Measurements from ENCODE around the gene GRIA1.

DNA sequence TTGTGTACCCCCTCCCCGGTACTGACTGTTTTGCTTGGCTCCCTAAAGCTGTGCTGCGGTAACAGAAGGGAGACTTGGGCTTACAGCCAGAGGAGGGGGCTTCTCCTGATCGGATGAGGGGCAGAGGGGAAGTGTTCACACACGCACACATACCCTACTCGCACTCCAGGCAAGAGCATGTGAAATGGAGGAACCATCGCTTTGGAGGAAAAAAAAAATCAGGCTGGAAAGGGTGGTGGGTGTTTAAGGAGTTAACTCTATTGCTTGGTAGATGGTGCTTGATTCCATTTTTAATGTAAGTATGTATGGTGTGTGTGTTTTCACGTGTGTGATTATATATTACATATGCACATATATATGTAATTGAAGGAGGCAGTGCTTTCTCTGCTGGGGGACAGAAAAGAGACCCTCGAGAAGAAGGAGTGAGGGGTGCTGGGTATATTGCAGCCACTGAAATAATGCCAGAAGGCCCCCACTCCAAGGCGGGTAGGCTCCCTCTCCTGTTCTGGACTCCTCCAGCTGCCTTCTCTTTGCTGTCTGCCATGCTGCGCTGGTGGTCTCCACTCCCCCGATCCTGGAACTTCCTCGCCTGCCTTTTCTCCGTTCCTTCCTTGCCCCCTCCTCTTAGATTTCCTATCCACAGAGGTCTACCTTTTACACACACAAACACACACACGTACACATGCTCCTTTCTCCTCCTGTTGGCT, 721 bp downstream of the GRIA1 start:
- TF ChIP-seq, protein P1, sequence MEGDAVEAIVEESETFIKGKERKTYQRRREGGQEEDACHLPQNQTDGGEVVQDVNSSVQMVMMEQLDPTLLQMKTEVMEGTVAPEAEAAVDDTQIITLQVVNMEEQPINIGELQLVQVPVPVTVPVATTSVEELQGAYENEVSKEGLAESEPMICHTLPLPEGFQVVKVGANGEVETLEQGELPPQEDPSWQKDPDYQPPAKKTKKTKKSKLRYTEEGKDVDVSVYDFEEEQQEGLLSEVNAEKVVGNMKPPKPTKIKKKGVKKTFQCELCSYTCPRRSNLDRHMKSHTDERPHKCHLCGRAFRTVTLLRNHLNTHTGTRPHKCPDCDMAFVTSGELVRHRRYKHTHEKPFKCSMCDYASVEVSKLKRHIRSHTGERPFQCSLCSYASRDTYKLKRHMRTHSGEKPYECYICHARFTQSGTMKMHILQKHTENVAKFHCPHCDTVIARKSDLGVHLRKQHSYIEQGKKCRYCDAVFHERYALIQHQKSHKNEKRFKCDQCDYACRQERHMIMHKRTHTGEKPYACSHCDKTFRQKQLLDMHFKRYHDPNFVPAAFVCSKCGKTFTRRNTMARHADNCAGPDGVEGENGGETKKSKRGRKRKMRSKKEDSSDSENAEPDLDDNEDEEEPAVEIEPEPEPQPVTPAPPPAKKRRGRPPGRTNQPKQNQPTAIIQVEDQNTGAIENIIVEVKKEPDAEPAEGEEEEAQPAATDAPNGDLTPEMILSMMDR (IDR thresholded peaks at IDR 0.05) = no peak
- TF ChIP-seq EZH2 (IDR thresholded peaks at IDR 0.05) (no peak), EZH2phosphoT487 (IDR thresholded peaks at IDR 0.05) (no peak)

All from neural progenitor cell (in vitro differentiated cells).